Left lobe of liver (tissue), 2 donors: ENCODE measurements around the gene ANK3. TPM values are rescaled to one million over a fixed set of nuclear protein-coding genes. Genes with fewer than 3 reads are reported as not detected.
A peak's percentile ranks its signal among the peaks of the same experiment; 100 is the strongest.
"Not testable (repeated sequence)": the region's sequence is repeated elsewhere in the genome, so short reads cannot be mapped to it uniquely, and the experiment has no call there.

Experiments used
- ATAC-seq: fragments of 200-7000 bp; cut with Tn5 transposase; one replicate; pipeline ENCODE4 v1.9.1; 2020; ENCODE audit warnings: mild to moderate bottlenecking, moderate library complexity
- DNase-seq: peaks from one replicate; pipeline ENCODE4 v3.0.0-alpha.2; 2020; ENCODE audit warnings: low spot score
- total RNA-seq: library from RNA; stranded (reverse); gene quantifications from one replicate; pipeline ENCODE4 v1.2.1, GENCODE V29; 2021
- donor health status: DM: no; HTN: no; CAD: no; lungs with moderate emphysema.
- donor health status: DM: no; HTN: yes; CAD: no.

The ANK3 gene
- total RNA-seq, 1 donor from 2014 or later = 13.4 TPM

DNA sequence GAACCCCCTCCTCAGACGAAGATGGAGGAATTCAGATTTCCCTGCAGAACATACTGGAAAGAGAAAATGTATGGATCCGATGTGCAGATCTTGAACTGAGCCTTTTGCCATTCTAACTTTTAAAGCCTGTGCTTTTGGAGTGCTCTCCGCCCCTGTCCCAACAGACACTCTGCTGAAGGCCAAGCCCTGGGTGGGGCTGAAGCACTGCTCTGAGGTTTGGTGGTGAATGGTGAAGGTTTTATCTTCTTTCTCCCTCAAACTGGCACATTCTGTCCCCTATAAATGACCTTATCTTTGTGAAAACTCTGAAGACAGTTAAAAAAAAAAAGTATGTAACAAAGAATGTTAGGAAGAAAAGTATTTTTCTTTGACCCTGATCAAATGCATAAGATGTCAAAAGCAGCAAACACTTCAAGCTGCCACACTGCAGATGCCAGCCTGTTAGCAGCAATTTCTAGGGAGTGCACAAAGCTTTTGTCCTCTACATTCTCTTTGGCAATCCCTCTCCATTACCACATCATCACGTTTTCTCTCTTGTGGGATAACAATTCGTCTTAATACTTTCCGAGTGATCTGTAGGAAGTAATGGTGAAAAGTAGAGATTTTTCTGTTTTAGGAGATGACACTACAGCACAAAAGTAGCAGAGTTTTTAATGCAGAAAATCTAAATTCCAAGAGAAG is 346.0 kb downstream of the ANK3 start:
- ATAC-seq = no peak
- no peak for DNase-seq

DNA sequence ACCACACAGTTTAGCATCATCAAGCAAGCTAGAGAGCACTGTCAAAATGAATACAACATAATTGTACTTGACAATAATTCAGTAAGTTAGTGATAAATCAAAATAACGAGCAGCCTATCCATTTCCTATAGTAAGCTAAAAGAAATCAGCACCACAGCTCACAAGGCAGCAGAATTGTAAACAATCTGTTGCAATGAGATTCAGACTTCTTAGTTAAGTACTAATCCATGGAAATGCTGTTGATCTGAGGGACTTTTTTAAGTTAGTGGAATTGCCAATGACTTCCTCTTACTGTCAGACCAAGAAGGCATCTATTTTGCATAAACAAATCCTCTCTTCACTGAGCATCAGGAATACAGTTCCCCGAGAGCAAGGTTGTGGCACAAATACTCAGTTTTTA is 346.8 kb downstream of the ANK3 start:
- DNase-seq = no peak
- ATAC-seq = no peak

DNA sequence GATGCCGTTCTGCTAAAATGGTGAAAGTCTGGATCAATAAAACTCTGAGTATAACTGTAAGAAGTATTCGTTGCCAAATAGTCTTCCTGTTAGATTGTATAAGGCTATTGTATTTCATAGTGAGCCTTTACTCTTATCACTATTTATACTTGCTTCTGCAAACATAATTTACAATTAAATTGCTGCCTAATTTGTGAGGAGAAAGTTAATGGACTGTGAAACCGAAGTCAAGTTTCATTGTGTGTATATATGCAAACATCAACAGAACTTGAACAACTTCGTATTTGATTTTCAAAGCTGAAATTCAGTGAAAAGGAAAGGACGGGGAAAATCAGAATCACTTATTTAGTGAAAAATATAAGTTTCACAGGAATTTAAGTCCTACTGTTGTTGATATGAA is 347.4 kb downstream of the ANK3 start:
- DNase-seq (no peak), ATAC-seq (no peak)

DNA sequence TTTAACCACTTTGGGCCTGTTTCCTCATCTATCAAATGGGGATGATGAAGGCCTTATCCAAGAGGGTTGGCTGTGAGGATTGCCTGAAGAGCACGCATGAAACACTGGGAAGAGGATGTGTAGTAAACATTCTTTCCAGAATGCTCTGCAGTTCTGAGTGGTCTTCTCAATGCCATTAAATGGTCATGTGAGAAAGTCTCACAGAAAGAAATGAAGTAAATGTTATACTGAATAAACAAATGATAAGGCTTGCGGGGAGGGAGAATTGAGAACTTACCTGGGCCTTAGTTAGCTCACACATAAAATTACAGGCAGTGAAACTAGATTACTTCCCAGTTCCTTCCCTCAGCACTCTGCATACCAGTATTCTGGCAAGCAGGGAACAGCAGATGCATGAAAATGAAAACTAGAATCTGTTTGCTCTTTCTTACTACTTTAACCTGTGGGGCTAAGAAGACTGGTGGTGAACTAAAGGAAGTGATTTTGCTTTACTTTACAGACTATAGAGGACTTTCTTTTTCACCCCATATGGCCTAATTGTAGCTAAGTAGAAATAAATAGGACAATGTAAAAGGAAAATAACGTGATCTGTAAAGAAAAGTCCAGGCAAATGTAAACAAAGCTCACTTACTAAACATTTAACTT is 348.1 kb downstream of the ANK3 start:
- ATAC-seq (no peak), DNase-seq (no peak)

DNA sequence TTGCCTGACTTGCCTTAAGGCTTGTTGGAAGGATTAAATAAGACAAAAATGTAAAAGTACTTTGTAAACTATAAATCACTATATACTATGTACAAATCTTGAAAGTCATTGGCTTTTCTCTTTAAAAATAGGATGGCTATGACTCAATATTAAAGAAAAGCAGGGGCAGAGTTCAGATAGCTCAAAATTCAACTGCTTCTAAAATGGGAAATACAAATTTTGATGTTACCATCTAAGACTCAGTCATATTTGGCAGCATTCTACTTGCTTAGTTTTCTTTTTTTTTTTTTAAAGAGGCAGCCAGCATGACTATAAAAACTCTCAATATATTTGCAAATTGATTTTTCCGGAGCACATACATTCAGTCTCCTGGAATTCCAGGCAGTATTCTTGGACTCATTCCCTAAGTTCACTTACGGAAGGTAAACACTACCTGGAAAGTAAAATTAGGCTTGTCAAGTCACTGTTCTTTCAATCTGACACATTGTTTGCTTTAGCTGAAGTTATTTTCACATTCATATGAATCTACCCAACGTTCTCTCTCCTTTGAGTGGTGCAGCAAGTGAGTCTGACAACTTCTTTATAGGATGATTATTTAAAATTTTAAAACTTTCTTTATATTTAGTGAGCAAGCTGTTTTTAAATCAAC is 349.5 kb downstream of the ANK3 start:
- ATAC-seq (no peak), DNase-seq (no peak)

DNA sequence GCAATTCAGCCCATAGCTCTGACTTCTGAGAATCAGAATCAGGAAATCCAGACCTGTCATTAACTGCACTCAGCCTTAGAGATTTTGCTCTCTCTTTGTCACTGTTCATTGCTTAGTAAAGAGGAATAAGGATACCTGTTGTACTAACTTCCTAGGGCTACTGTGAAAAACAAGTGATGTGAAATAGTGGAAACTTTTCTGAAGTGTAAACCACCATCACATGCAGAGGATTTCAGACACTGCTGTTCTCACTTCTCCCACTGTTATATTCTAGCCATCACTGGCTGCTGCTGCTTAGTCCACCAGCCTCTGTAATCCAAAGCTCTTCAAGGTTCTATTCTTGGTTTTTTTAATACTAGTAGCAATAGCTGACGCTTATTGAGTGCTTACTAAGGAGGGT is 353.7 kb downstream of the ANK3 start:
- ATAC-seq (no peak), DNase-seq (no peak)

DNA sequence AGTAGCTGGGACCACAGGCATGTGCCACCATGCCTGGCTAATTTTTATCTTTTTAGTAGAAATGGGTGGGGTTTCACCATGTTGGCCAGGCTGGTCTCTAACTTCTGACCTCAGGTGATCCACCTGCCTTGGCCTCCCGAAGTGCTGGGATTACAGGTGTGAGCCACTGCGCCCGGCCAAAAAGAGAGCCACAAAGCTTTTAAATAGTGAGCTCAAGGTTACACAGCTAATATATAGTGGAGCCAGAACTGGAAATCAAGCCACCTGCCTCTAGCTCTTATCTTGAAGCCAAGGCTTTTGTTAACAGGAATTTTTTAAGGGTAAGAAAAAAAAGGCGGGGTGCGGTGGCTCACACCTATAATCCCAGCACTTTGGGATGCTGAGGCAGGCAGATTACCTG is 354.3 kb downstream of the ANK3 start:
- DNase-seq, ATAC-seq: not testable (repeated sequence)

DNA sequence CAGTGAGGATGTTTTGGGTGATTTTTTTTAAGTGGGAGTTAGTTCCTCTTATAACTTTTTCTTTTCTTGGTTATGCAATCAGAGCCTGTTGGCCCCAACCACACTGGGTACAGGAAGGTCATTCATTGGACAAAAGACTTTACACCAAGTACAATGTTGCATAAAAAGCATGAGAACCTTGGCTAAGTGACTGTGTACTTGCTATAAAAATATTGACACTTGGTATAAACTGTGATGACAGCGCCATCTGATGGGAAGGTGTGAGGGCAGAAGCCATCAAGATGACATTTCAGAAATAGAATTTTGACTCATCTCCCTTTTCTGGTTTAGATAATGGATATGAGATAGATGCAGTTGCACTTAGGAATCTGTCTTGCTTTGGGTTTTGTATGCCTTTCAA is 357.0 kb downstream of the ANK3 start:
- peak; percentile 48 for DNase-seq
- ATAC-seq = peak; percentile 98

DNA sequence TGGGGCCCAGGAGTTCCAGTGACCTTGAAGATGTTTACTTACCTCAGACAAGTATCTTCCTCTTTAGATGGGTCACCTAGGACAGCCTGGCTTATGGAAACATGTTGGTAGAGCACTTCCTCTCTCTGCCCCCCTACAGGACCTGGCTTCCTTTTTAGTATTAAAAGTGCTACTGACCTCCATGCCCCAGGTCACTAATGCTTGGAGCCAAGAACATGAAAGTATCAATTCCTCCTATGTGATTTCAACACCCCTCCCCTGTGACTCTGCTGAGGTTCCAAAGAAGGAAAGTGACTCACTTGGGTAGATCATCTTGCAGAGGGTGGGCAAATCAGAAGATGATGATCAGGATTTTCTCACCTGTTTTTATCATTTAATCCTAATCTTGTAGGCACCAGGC is 358.0 kb downstream of the ANK3 start:
- DNase-seq = no peak
- ATAC-seq = peak; percentile 25

DNA sequence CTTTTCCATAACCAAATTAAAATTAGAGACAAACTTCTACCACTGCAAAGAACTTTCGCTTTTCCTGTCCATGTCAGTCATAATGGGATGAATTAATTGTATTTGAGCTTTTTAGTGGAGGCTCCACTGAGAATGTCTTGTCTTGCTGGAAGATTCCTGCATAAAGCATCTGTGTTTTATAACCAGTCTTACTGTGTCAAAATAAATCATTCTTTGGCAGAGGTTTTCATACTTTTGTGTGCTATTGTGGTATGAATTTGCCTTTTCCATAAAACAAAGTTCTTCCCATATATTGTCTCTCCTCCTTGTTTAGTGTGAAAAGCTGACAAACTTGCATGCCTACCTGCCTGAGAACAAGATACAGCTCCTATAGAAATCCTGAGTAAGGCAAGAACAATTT is 358.5 kb downstream of the ANK3 start:
- no peak for ATAC-seq
- no peak for DNase-seq

DNA sequence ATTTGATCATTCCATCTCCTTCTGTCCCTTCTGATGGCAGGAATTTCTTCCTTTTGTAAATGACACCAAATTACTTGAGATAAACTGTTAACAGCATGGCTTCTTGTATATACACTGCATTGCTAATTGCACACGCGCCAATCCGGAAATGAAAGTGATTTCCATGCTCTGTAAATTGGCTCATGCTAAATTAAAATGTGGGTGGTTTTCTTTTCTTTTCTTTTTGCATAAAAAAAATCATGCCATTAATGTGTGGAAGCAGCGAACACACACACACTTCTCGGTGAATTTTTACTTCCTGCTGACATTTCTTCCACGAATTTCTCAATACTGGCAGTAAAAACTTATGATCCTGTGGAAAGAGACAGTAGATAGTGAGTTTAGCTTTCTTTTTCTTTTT is 360.2 kb downstream of the ANK3 start:
- no peak for ATAC-seq
- no peak for DNase-seq

DNA sequence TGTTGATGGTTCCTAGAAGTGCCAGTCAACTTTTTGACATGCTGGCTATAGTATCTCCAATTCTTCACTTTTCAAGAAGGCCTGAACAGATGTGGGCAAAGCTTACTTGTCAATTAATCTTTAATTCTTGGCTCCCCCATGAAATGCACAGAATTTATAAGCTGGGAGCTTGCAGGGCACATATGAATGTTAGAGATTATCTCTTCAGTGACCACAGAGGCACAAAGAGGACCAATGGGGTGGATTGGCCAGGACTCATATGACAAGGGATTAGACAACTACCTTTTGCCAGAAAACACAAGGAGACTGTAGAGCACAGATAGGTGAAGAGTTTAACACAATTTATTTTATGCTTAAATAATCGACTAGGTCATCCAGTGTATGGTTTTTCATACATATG is 361.6 kb downstream of the ANK3 start:
- DNase-seq = no peak
- ATAC-seq = no peak

DNA sequence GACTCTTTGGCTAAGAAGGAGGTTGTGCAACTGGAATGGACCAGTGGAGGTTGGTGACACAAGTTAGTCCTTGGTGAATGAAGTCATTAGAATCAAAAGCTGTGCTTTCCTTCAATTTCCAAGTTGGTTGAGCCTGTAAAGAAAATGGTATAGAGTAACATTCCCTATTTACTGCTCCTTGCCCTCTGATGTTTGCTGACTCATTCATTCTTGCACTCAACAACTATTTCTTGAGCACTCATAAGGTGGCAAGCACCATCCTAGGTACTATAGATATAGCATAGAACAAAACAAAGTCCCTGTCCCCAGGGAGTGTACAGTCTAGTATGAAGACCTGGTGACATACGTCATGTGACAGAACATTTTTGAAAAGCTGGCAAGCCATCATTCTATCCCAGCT is 364.4 kb downstream of the ANK3 start:
- DNase-seq = no peak
- no peak for ATAC-seq

DNA sequence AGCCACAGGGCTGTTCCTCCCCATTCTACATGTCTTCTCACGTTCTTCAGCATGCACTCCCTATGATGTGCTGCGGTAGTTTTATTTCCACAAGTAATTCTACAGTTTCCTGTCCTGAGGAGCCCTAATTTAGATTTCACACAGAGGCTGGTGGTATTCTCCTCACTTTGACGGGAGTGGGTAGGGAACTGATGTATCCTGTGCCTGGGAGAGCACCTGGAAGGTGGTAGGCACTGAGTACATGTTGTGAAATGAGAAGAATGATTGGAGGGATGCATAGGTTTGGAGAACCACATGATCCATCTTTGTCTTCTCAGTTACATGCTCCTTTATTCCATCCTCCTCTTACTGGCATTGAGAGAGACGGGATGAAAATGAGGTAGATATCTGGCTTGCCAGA is 365.2 kb downstream of the ANK3 start:
- ATAC-seq (no peak), DNase-seq (no peak)

DNA sequence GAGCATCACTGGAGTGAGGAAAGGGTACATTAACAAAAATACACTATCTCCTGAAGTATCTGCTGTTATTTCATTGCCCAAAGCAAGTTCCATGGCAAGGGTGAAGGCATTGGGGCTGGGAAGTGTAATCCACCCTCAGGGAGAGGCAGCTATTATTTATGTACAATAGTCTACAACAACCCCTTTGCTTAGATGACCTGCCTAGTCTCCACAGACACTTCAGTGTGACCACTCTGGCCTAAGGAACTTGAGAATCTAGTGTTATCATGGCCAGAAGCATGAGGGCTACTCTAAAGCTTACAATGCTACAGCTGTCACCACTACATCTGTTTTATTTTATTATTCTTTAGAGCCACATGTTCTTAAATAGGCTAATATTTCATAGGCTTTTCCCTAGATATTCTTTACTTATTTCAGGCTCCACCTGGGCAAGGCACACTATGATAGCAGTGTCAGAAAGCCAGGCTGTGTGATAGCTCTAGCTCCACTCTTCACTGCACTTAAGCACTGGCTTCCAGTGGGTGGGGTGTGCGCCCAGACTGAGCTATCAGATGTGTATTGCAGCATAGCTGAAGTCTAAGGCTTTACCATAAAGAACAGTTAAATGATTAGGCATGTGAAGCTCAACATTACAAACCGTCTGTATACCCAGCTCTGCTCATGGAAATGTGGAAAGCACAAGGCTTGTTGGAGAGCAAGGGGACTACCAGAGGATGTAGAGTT is 366.4 kb downstream of the ANK3 start:
- no peak for ATAC-seq
- no peak for DNase-seq

DNA sequence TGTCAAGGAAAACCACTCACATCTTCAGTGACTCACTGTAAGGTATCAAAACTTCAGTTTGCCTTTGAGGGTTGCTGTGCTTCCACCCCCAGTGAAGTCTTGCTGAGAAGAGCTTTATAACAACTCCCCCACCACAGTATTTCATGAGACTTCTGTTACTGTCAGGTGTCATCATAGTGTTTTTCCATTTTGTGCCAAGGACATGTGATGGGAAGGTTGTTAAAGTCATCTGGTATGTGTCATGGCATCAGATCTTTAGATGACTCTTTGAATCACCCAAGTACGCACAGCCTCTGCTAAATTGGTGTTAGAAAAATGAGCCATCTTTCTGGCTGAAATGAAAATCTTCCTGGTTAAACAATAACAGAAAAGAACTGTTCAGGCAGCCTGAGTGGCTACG is 368.3 kb downstream of the ANK3 start:
- ATAC-seq (no peak), DNase-seq (no peak)

DNA sequence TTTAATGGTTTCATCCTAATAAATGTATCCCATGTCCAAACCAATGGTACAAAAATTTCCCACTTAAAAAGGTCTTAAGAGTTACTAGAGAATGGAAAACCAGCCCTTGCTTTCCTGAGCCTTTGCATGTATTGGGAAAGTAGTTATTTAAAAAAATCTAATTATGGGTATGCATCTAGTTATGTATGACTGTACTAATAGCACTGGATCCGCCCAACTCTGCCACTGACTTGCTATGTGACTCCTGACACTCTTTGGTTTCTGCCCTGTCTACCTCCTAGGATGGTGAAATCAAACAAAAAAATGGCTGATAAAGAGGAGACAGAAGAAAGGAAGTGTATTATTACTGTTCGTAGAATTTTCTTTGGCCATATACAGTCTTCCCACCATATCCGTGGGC is 372.9 kb downstream of the ANK3 start:
- DNase-seq (no peak), ATAC-seq (no peak)

DNA sequence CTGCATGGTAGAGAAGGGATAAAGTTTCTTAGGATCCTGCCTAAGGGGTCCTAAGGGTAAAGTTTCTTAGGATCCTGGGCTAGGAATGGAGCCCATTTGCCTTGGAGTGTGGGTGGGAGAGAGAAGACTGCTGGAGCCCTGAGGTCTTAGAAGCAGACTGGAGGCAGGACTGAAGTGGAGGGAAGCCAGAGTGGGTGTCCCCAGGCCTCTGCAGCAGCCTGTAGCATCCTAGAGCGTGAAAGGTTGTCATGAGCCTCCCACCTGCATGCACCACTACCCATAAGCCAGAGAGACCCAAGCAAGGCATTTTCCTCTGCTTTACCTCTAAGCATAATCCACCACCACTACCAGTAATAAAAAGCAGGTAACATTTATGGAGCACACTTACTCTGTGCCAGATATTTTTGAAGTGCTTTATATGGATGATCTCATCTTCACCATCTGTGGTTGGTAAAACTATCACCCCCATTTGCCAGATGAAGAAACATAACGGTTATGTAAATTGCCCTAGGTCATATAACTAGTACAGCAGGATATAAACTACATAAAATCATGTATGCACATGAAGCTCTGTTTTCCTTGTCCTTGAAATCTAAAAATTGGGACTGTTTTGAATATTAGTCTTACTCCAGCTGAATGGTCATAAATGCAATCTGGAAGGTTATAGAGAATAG is 379.8 kb downstream of the ANK3 start:
- no peak for ATAC-seq

DNA sequence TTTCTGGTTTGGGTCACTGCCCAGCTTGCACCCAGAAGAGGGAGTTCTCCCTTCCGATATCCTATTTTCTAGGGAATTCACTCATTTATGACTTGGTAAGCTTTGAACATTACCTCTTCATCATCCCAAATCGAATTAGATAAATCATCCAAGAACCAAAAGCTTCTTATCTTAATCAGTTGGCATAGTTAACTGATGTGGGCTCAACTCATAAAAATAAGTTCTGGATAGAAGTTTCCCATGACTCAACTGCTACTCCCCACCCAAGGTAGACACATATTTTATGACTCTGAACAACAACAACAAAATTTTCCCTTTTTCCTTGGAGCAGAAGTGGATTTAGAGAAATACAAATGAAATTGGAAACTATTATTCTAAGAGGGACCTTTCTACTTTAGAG is 380.4 kb downstream of the ANK3 start:
- ATAC-seq (no peak), DNase-seq (no peak)

More for the DNA sequence above, 379.8 kb downstream of the ANK3 start:
- no peak for DNase-seq

DNA sequence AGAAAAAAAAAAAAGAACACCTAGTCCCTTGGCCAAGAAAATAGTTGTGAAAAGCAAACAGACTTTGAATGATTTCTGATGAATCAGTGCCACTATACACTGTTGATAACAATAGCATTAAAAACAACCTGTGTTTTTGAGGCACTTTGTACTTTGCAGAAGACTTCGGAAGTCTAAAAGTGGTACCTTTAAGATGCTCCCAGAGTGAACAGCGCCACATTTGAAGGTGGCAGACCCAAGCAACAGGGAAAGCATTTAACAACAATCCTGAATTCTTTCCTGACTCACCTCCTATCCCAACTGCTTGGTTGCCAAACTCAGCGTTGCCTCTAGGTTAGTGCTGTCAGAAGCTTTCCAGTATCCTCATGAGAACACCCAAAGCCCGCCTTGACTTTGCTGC is 380.9 kb downstream of the ANK3 start:
- no peak for ATAC-seq
- no peak for DNase-seq

DNA sequence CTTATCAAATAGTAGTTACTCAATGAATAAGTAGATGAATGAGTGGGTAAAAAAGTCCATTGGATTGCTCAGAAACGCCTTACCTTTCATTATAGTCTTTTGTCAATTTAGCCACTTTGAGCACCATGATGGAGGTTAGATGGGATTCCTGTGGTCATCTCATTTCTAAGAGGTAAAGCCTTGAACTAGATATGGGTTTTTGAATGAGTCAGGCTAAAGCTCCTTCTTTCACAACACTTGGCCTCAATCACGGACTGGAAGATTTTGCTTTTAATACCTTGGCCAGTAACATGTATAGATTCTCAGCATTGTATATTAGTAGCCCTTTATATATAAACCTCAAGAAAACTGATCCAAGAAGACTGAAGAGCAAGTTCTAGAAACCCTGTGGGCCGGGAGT is 383.6 kb downstream of the ANK3 start:
- DNase-seq (no peak), ATAC-seq (no peak)
